WERI-Rb-1 (cell line): ENCODE measurements around the gene KIAA1671.

Experiments used
- DNase-seq: peaks from one replicate; pipeline ENCODE4 v3.0.0-alpha.2; 2020
- H3K27ac ChIP-seq: fragments of 250-450 bp; sonication (Bioruptor Pico); 2 replicates; pipeline ENCODE4 v1.5.1; 2020; ENCODE audit warnings: mild to moderate bottlenecking, moderate library complexity
- H3K27me3 ChIP-seq: fragments of 250-450 bp; sonication (Bioruptor Pico); 2 replicates; pipeline ENCODE4 v1.5.1; 2021; ENCODE audit warnings: mild to moderate bottlenecking, low read depth, moderate library complexity; ENCODE audit not compliant: insufficient read depth, severe bottlenecking
- H3K36me3 ChIP-seq: fragments of 250-450 bp; sonication (Bioruptor Pico); 2 replicates; pipeline ENCODE4 v1.5.1; 2020; ENCODE audit warnings: mild to moderate bottlenecking, moderate library complexity
- H3K4me3 ChIP-seq: 2 replicates; pipeline ENCODE4 v1.5.1; 2011; ENCODE audit warnings: low read depth, mild to moderate bottlenecking, control low read depth, low read length
- H3K9me3 ChIP-seq: fragments of 250-450 bp; sonication (Bioruptor Pico); 2 replicates; pipeline ENCODE4 v1.5.1; 2021; ENCODE audit warnings: mild to moderate bottlenecking, moderate library complexity; ENCODE audit not compliant: severe bottlenecking
- CTCF ChIP-seq: IDR thresholded peaks from 2 replicates; pipeline ENCODE4 v1.5.1; 2011; ENCODE audit warnings: low read depth, mild to moderate bottlenecking, control low read depth, inconsistent platforms, low read length

KIAA1671 gene

GRCh38 chr22:25083807-25084200 is 131.3 kb downstream of the KIAA1671 start:
- Histone ChIP-seq H3K9me3 (no peaks in the 10 kb centered on the region), H3K27ac (no peak overlapping the region), H3K36me3 (no peaks in the 10 kb centered on the region), H3K4me3 (no peak overlapping the region), H3K27me3 (no peaks in the 10 kb centered on the region)
- TF ChIP-seq CTCF = no peak
- DNase-seq = no peak

DNA sequence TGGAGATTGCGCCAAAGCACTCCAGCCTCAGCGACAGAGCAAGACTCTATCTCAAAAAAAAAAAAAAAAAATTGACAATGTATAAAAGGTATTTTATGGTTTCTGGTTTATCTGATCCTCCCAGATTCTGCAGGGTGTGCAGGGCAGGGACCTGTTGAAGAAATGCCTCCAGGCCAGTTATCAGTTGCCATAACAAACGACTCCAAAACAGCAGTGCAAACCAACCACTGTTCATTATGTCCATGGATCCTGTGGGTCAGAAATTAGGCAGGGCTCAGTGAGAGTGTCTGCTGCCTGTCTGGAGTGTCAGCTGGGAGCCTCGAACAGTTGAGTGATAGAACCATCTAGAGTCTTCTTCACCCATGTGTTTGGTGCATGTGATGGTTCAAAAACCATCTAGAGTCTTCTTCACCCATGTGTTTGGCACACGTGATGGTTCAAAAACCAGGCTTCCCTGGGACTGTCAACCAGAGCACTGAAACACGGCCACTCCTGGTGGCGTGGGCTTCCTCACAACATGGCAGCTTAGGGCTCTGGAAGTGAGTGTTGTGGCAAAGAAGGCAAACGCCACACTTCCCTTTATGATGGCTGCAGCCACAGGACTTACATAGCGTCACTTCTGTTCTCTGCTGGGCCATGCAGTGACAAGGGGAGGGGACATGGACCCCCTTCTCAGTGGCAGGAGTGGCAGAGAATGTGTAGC is 132.0 kb downstream of the KIAA1671 start:
- no peak for TF ChIP-seq CTCF
- DNase-seq = no peak
- Histone ChIP-seq H3K36me3 (no peaks in the 10 kb centered on the region), H3K27ac (no peak overlapping the region), H3K4me3 (no peak overlapping the region), H3K9me3 (no peaks in the 10 kb centered on the region), H3K27me3 (no peaks in the 10 kb centered on the region)

- H3K27me3 ChIP-seq = no peaks in the 10 kb centered on the region
- no peaks in the 10 kb centered on the region for H3K36me3 ChIP-seq
- H3K27ac ChIP-seq = no peak overlapping the region
- no peaks in the 10 kb centered on the region for H3K9me3 ChIP-seq
- no peak for DNase-seq
- no peak for TF ChIP-seq CTCF
- H3K4me3 ChIP-seq = no peak overlapping the region
These were observed 132.6 kb downstream of the KIAA1671 start for GRCh38 chr22:25085156-25085555.

DNA sequence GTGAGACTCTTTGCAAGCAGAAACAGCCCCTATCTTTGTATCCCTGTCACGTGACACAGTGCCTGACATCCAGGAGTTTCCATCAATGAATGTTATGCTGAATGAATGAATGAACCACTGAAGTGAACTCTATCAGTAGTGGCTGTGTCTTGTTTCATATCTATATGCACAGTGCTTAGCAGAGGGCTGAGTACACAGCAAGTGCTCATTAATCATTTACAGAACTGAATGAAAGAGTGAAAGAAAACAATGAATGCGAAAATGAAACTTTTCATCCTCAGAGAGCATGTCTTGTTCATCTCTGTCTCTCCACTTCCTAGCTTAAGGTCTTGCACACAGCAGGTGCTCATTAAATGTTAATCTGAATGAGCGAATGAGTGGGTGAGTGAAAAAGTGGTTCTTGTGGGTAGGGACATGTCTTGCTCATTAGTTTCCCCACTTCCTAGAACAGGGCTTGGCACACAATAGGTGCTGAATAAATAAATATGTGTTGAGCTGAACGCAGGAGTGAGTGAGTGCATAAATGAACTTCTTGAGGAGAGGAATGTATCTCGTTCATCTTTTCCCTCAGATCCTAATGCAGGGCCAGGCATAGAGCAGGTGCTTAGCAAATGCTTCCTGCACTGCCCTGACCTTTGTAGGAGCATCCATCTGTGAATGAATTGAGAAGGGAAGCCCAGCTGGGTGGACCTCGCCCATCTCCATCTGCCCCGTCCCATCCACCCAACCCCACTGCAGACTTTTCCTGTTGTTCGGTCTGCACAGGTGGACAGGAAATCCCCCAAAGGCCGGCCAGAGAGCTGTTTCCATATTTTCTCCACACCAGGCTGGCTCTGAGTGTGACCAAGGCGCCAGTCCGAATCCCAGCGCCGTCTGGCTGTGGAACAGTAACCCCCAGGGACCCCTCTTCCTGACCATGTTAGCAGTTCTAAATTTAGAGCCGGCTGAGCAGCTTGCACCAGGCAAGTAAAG is 133.7 kb downstream of the KIAA1671 start:
- Histone ChIP-seq H3K36me3 (no peaks in the 10 kb centered on the region), H3K27ac (no peak overlapping the region), H3K27me3 (no peaks in the 10 kb centered on the region), H3K4me3 (no peak overlapping the region), H3K9me3 (no peaks in the 10 kb centered on the region)
- no peak for DNase-seq
- TF ChIP-seq CTCF = no peak

- no peak for DNase-seq
- Histone ChIP-seq H3K9me3 (no peaks in the 10 kb centered on the region), H3K27me3 (no peaks in the 10 kb centered on the region), H3K27ac (no peak overlapping the region), H3K4me3 (no peak overlapping the region), H3K36me3 (no peaks in the 10 kb centered on the region)
- no peak for TF ChIP-seq CTCF
These were observed 134.4 kb downstream of the KIAA1671 start for GRCh38 chr22:25086902-25087282.
